Neural crest cell (in vitro differentiated cells): Measurements from ENCODE around the gene EOLA1. TPM values are rescaled to one million over a fixed set of nuclear protein-coding genes. Genes with fewer than 3 reads are reported as not detected.
"Not testable (repeated sequence)": the region's sequence is repeated elsewhere in the genome, so short reads cannot be mapped to it uniquely, and the experiment has no call there.

ENCODE experiments used
- DNase-seq: peaks from one replicate; pipeline ENCODE4 v3.0.0; 2021; ENCODE audit warnings: low read depth, mixed read lengths, low spot score
- H3K27ac Mint-ChIP-seq: one replicate; pipeline ENCODE4 v1.8.0; 2021; ENCODE audit warnings: mild to moderate bottlenecking, mixed read lengths; ENCODE audit not compliant: unreplicated experiment
- H3K27me3 Mint-ChIP-seq: 2 replicates; pipeline ENCODE4 v1.8.0; 2021; ENCODE audit warnings: low read depth, mild to moderate bottlenecking, mixed read lengths
- H3K36me3 Mint-ChIP-seq: 2 replicates; pipeline ENCODE4 v1.8.0; 2021; ENCODE audit warnings: low read depth, mild to moderate bottlenecking, mixed read lengths
- H3K4me1 Mint-ChIP-seq: 2 replicates; pipeline ENCODE4 v1.8.0; 2021; ENCODE audit warnings: mixed read lengths
- H3K4me3 Mint-ChIP-seq: one replicate; pipeline ENCODE4 v1.8.0; 2021; ENCODE audit warnings: mild to moderate bottlenecking, mixed read lengths
- H3K9me3 Mint-ChIP-seq: 2 replicates; pipeline ENCODE4 v1.8.0; 2021; ENCODE audit warnings: mixed read lengths
- total RNA-seq: library from RNA; stranded (reverse); gene quantifications from 2 replicates; pipeline ENCODE4 v1.2.1, GENCODE V29; 2021
- TF ChIP-seq, protein P1 (sequence below): fragments of 200-600 bp; sonication (generic); conservative IDR thresholded peaks from 2 replicates; pipeline ENCODE4 v1.5.0; 2021; ENCODE audit warnings: antibody characterized with exemption, mild to moderate bottlenecking

EOLA1 gene
- total RNA-seq, 1 donor from 2014 or later, result 14.6 TPM

DNA sequence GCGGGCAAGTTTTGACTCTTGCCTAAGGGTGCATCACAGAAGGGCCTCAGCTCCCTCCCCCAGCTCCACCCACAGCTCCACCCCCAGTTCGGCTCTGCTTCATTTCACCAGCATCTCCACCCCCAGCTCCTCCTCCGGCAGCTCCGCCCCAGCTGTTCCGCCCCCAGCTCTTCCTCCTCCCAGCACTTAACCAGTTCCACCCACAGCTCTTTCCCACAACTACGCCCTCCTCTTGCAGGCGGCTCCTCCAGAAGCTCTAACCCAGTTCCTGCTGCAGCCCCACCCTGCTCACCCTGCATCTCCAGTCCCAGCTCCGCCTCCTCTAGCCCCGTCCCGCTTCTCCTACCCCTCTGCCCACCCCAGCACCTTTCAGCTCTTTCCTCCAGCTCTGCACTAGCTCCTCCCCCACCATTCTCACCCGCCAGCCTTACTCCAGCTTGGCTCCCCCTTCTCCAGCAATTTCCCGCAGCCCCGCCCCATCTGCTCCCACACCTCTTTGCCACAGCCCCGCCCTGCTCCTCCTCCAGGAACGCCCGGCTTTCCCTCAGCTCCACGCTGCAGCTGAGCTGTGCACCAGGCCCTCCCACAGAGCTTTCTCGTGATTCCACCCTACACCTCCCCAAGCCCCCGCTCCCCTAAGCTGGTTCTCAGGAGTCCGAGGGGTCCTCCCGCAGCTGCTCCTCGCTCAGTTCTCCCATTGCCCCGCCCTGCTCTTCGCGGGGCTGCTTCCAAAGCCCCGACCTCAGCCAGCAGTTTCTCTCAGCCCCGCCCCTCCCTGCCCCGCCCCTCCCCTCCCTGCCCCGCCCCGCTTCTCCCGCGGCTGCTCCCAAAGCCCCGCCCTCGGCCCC lies 1.3 kb upstream of the EOLA1 start:
- Mint-ChIP-seq H3K4me1 (peaks cover 7% of the 10 kb centered on the region), H3K4me3 (peak overlapping the region; percentile 92), H3K9me3 (no peaks in the 10 kb centered on the region), H3K27ac (peak overlapping the region; percentile 81), H3K36me3 (no peaks in the 10 kb centered on the region), H3K27me3 (no peaks in the 10 kb centered on the region)
- peak; percentile 65 for DNase-seq
- TF ChIP-seq, protein P1, sequence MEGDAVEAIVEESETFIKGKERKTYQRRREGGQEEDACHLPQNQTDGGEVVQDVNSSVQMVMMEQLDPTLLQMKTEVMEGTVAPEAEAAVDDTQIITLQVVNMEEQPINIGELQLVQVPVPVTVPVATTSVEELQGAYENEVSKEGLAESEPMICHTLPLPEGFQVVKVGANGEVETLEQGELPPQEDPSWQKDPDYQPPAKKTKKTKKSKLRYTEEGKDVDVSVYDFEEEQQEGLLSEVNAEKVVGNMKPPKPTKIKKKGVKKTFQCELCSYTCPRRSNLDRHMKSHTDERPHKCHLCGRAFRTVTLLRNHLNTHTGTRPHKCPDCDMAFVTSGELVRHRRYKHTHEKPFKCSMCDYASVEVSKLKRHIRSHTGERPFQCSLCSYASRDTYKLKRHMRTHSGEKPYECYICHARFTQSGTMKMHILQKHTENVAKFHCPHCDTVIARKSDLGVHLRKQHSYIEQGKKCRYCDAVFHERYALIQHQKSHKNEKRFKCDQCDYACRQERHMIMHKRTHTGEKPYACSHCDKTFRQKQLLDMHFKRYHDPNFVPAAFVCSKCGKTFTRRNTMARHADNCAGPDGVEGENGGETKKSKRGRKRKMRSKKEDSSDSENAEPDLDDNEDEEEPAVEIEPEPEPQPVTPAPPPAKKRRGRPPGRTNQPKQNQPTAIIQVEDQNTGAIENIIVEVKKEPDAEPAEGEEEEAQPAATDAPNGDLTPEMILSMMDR, result no peak

DNA sequence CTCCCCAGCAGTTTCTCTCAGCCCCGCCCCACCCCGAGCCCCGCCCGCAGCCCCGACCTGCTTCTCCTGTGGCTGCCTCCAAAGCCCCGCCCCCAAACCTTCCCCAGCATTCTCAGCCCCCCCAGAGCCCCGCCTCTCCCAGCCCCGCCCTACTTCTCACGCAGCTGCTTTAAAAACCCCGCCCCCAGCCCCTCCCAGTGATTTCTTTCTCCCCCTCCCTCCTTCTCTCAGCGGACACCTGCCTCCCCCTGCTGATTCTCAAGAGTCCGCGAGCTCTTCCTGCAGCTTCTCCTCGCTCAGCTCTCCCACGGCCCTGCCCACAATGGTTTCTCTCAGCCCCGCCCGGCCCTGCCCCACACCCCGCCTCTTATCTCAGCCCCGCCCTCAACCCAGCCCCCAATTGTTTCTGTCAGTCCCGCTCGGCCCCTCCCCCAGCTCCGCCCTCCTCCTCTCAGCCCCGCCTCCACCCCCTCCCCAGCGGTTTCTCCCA lies 636 bp upstream of the EOLA1 start:
- Mint-ChIP-seq H3K36me3 (no peaks in the 10 kb centered on the region), H3K27me3 (no peaks in the 10 kb centered on the region), H3K4me3 (peak overlapping the region; percentile 97), H3K4me1 (peaks cover 7% of the 10 kb centered on the region), H3K9me3 (no peaks in the 10 kb centered on the region), H3K27ac (peak overlapping the region; percentile 96)
- peak; percentile 74 for DNase-seq
- TF ChIP-seq, protein P1, result no peak

DNA sequence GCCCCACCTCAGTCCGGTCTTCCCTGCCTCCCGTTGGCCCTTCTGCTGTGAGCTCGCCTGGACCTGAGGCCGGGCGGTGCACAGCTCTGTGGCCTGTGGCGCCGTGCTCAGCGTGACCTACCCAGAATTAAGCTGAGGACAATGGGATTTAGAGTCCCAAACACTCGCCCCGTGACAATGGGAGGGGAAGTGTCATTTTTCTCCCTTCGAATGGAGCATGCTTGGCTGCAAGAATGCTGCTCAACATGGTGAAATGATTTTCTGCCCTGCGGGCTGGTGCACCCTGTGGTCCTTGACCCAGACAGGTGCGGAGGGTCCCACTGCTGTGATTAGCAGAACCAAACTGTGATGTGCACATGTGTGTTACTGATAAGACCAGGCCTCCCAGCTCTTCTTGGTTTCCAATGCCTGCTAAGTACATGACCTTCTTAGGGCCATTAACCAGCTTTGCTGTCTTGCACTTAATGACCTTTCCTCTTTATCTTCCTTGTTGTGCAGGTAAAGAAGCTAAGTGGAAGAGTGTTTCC lies 772 bp downstream of the EOLA1 start:
- Mint-ChIP-seq H3K9me3 (no peaks in the 10 kb centered on the region), H3K4me3 (peak overlapping the region; percentile 97), H3K27ac (peak overlapping the region; percentile 75), H3K27me3 (no peaks in the 10 kb centered on the region), H3K36me3 (no peaks in the 10 kb centered on the region), H3K4me1 (peaks cover 7% of the 10 kb centered on the region)
- DNase-seq, result no peak
- TF ChIP-seq, protein P1, result no peak

DNA sequence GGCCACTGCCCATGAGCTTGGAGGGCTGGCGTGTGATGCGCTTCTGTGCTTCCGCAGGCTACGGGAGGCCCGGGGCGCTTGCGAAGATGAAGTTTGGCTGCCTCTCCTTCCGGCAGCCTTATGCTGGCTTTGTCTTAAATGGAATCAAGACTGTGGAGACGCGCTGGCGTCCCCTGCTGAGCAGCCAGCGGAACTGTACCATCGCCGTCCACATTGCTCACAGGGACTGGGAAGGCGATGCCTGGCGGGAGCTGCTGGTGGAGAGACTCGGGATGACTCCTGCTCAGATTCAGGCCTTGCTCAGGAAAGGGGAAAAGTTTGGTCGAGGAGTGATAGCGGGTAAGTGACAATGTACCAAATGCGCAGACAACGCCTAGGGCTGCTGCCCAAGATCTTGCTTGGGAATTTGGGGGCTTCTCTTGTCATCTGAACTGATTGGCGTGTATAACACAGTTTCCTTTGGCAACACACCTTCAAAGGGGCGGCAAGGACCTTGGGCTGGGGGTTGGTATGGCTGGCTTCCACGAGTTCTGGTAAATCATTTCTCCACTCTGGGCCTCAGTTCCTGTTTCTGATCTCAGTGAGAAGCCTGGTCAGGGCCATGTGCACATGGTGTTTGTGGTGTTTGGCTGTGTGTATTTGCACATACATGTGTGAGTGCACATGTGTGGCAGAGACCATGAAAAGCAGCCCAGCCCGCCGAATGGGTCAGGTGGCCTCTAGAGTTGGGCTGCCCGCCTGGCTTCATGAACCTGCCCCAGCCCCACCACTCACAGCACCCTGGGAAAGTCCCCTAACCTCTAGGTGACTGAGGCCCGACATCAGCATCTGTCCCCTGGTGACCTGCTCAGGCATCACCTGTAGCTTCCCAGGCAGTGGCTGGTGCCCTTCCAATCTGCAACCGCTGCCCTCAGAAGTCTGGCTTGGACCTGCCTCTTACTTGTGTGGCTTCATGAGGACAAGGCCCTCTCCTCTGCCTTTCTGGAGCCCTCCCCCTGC lies 5.0 kb downstream of the EOLA1 start:
- H3K27me3 Mint-ChIP-seq, H3K9me3 Mint-ChIP-seq, H3K4me3 Mint-ChIP-seq, H3K27ac Mint-ChIP-seq, H3K4me1 Mint-ChIP-seq, H3K36me3 Mint-ChIP-seq: not testable (repeated sequence)
- TF ChIP-seq, protein P1, result peak; percentile 23
- DNase-seq, result peak; percentile 16

DNA sequence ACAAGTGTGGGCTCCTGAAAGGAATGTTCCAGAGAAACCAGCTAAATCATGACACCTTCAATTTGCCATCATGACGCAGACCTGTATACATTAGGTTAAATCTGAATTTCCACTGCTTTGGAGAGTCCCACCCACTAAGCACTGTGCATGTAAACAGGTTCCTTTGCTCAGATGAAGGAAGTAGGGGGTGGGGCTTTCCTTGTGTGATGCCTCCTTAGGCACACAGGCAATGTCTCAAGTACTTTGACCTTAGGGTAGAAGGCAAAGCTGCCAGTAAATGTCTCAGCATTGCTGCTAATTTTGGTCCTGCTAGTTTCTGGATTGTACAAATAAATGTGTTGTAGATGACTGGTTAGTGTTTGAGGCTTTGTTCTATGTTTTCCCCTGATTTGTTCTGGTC lies 6.2 kb downstream of the EOLA1 start:
- not testable (repeated sequence) for H3K4me1 Mint-ChIP-seq, H3K27me3 Mint-ChIP-seq, H3K36me3 Mint-ChIP-seq, H3K4me3 Mint-ChIP-seq, H3K27ac Mint-ChIP-seq, H3K9me3 Mint-ChIP-seq, DNase-seq

DNA sequence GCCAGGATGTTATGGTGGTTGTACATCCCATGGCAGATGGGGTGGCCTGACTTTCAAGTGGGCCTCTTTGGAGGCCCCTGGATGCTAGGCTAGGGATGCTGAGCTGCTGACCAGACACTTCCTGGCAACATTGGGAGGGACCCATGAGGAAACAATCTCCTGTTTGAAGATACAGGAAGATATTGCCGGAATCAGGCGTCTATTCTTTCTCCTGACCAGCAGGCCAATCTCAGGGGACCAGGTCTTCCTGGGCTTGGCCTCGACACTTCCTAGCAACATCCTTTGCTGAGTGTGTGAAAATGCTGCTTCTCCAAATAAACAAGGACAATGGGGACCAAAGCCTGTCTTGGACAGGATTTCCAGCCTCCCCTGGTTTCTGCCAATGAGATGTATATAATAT lies 7.0 kb downstream of the EOLA1 start:
- not testable (repeated sequence) for H3K27me3 Mint-ChIP-seq, DNase-seq, H3K4me1 Mint-ChIP-seq, H3K4me3 Mint-ChIP-seq, H3K9me3 Mint-ChIP-seq, H3K36me3 Mint-ChIP-seq, H3K27ac Mint-ChIP-seq

DNA sequence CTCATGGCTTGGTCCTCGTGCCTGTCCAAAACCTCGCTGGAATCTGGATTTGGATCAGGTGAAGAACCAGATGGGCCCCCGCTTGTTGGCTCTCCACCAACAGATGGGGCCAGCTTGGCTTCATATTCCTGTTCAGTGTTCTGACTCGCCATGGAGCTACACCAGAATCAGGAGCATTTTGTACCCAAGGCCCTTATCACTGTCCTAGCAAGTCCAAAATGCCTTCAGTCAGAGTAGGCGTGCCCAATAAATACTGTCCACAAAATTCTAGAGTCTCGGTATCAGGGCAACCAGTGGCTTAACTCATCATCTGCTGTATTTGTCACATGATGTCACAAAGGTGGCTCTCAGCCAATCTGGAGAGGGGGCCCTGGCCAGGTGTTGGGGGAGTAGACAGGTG lies 8.9 kb downstream of the EOLA1 start, which contains the start of gene HSFX3:
TSS of gene HSFX3 (minus strand) at position 224 of the 400 bp plus-strand sequence. CDS start at position 152, 72 bp downstream.
- H3K9me3 Mint-ChIP-seq, H3K36me3 Mint-ChIP-seq, H3K27me3 Mint-ChIP-seq, H3K4me1 Mint-ChIP-seq, H3K4me3 Mint-ChIP-seq, H3K27ac Mint-ChIP-seq, DNase-seq: not testable (repeated sequence)

DNA sequence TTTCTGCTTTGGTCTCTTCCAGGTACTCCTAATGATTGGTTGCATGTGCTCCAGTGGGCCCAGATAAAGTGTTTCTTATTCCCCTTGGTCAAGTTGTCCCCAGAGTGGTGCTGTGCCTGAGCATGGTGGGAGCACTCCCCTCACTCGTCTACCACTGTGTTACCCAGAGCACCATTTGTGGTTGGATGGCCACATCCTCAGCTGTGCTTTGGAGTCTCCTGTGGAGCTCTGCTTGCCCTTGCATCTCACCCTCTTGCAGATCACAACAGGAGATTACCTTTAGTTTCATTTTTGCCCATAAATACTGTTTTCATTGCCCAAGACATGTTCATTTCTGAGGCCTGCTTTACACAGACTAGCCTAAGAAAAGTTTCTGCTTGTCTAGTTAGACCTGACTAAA lies 9.6 kb downstream of the EOLA1 start:
- H3K27me3 Mint-ChIP-seq, H3K9me3 Mint-ChIP-seq, H3K4me3 Mint-ChIP-seq, H3K27ac Mint-ChIP-seq, H3K36me3 Mint-ChIP-seq, DNase-seq, H3K4me1 Mint-ChIP-seq: not testable (repeated sequence)
